DOHH2 (cell line): ENCODE measurements around the gene GLDC.
A peak's percentile ranks its signal among the peaks of the same experiment; 100 is the strongest.

Experiments used
- H3F3A ChIP-seq: fragments of 200-600 bp; sonication (generic), shearing (Covaris generic); 2 replicates; pipeline ENCODE4 v1.6.0; 2016; ENCODE audit warnings: antibody characterized with exemption, mild to moderate bottlenecking; ENCODE audit not compliant: control insufficient read depth, insufficient read depth
- H3K27ac ChIP-seq: fragments of 200-600 bp; sonication (generic); 2 replicates; pipeline ENCODE4 v1.5.1; 2014; ENCODE audit warnings: low read depth, mild to moderate bottlenecking, low read length, moderate library complexity
- H3K27me3 ChIP-seq: fragments of 200-600 bp; sonication (generic); 2 replicates; pipeline ENCODE4 v1.6.1; 2014; ENCODE audit warnings: mild to moderate bottlenecking, low read length, mixed read lengths; ENCODE audit not compliant: control insufficient read depth
- H3K36me3 ChIP-seq: fragments of 200-600 bp; sonication (generic); 2 replicates; pipeline ENCODE4 v1.6.1; 2014; ENCODE audit warnings: mild to moderate bottlenecking, low read length, moderate library complexity, mixed read lengths; ENCODE audit not compliant: control insufficient read depth
- H3K4me1 ChIP-seq: fragments of 200-600 bp; sonication (generic); 2 replicates; pipeline ENCODE4 v1.6.1; 2014; ENCODE audit warnings: mild to moderate bottlenecking, low read length, mixed read lengths; ENCODE audit not compliant: control insufficient read depth
- H3K4me2 ChIP-seq: fragments of 200-600 bp; sonication (generic); 2 replicates; pipeline ENCODE4 v1.6.0; 2014; ENCODE audit warnings: mild to moderate bottlenecking, low read length, moderate library complexity
- H3K4me3 ChIP-seq: fragments of 200-600 bp; sonication (generic); 2 replicates; pipeline ENCODE4 v1.5.1; 2014; ENCODE audit warnings: mild to moderate bottlenecking, low read length, mixed read lengths
- H3K79me2 ChIP-seq: fragments of 200-600 bp; sonication (generic); 2 replicates; pipeline ENCODE4 v1.6.1; 2014; ENCODE audit warnings: mild to moderate bottlenecking, low read length, mixed read lengths; ENCODE audit not compliant: control insufficient read depth
- H3K9me2 ChIP-seq: fragments of 200-600 bp; sonication (generic); replicated peaks from 2 replicates; pipeline ENCODE4 v1.6.1; 2014; ENCODE audit warnings: mild to moderate bottlenecking, low read length, mixed read lengths; ENCODE audit not compliant: control insufficient read depth
- H3K9me3 ChIP-seq: fragments of 200-600 bp; sonication (generic); 2 replicates; pipeline ENCODE4 v1.6.1; 2014; ENCODE audit warnings: antibody characterized with exemption, low read length, mixed read lengths; ENCODE audit not compliant: control insufficient read depth, insufficient read depth
- H4K20me1 ChIP-seq: fragments of 200-600 bp; sonication (generic); 2 replicates; pipeline ENCODE4 v1.6.0; 2014; ENCODE audit warnings: low read depth, mild to moderate bottlenecking, antibody characterized with exemption, low read length, moderate library complexity; ENCODE audit not compliant: control insufficient read depth, insufficient read depth
- EZH2phosphoT487 ChIP-seq: fragments of 200-600 bp; sonication (generic); IDR thresholded peaks from 2 replicates; pipeline ENCODE4 v1.6.1; 2017; ENCODE audit warnings: borderline replicate concordance, mild to moderate bottlenecking, antibody characterized with exemption, low read length, moderate library complexity, mixed read lengths
- TF ChIP-seq, protein P1 (sequence below): fragments of 200-600 bp; sonication (generic); IDR thresholded peaks from one replicate; pipeline ENCODE4 v1.5.1; 2014; ENCODE audit warnings: antibody characterized with exemption, mild to moderate bottlenecking, low read depth, low read length; ENCODE audit not compliant: poor library complexity, severe bottlenecking

Gene GLDC

DNA sequence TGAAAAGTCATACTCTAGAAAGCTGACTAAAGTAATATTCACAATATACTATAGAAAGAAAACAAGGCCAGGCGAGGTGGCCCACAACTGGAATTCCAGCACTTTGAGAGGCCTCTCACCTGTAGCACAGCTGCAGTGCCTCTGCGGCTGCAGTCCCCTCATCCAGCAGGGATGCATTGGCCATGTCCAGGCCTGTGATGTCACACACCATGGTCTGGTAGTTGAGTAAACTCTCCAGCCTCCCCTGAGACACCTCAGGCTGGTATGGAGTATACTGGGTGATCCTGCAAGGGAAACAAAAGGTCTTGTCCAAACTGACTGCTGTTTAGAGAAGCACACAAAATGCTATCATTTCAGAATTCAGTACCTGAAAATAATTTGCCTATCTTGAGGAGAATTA lies 35.5 kb downstream of the GLDC start:
- H3K79me2 ChIP-seq, result no peaks in the 10 kb centered on the region
- no peak overlapping the region for H3K27ac ChIP-seq
- no peaks in the 10 kb centered on the region for H3F3A ChIP-seq
- TF ChIP-seq, protein P1, sequence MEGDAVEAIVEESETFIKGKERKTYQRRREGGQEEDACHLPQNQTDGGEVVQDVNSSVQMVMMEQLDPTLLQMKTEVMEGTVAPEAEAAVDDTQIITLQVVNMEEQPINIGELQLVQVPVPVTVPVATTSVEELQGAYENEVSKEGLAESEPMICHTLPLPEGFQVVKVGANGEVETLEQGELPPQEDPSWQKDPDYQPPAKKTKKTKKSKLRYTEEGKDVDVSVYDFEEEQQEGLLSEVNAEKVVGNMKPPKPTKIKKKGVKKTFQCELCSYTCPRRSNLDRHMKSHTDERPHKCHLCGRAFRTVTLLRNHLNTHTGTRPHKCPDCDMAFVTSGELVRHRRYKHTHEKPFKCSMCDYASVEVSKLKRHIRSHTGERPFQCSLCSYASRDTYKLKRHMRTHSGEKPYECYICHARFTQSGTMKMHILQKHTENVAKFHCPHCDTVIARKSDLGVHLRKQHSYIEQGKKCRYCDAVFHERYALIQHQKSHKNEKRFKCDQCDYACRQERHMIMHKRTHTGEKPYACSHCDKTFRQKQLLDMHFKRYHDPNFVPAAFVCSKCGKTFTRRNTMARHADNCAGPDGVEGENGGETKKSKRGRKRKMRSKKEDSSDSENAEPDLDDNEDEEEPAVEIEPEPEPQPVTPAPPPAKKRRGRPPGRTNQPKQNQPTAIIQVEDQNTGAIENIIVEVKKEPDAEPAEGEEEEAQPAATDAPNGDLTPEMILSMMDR, result no peak
- no peaks in the 10 kb centered on the region for H4K20me1 ChIP-seq
- H3K9me3 ChIP-seq, result no peaks in the 10 kb centered on the region
- H3K27me3 ChIP-seq, result no peaks in the 10 kb centered on the region; the same call in 1 of the 2 replicates
- no peak overlapping the region for H3K4me2 ChIP-seq
- no peaks in the 10 kb centered on the region for H3K36me3 ChIP-seq
- H3K4me3 ChIP-seq, result no peak overlapping the region
- no peaks in the 10 kb centered on the region for H3K9me2 ChIP-seq
- H3K4me1 ChIP-seq, result peaks cover 6% of the 10 kb centered on the region

DNA sequence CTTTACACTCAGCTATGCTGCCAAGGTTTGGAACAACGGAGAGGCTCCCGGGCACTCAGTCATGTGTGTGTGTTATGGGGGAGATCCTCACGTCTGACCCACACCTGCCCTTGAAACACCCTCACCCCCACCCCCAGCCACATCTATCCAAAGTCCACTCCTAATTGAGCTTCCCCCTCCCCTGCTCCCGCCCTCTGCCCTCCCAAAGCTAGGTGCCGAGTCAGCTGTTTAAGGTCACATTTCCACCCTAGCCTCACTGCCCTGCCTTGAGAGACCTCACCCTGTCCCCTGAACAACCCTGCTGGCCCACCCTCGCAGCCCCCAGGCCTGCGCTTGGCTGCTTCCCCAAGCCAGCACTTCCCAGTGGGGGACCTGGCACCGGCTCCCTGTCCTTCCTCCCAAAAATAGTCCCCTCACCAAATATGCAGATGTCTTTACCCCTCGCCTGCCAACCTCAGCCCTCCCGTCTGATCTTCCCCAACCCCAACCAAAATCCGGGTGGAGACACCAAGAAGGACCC lies 36.0 kb downstream of the GLDC start:
- Histone ChIP-seq H3K4me3 (no peak overlapping the region), H3K9me2 (no peaks in the 10 kb centered on the region), H3K36me3 (no peaks in the 10 kb centered on the region), H3K4me2 (no peak overlapping the region), H4K20me1 (no peaks in the 10 kb centered on the region), H3K9me3 (no peaks in the 10 kb centered on the region), H3K27ac (no peak overlapping the region), H3K79me2 (no peaks in the 10 kb centered on the region), H3K4me1 (peaks cover 12% of the 10 kb centered on the region), H3F3A (no peaks in the 10 kb centered on the region), H3K27me3 (no peaks in the 10 kb centered on the region; the same call in 1 of the 2 replicates)
- TF ChIP-seq EZH2phosphoT487, result no peak
- TF ChIP-seq, protein P1, result no peak

DNA sequence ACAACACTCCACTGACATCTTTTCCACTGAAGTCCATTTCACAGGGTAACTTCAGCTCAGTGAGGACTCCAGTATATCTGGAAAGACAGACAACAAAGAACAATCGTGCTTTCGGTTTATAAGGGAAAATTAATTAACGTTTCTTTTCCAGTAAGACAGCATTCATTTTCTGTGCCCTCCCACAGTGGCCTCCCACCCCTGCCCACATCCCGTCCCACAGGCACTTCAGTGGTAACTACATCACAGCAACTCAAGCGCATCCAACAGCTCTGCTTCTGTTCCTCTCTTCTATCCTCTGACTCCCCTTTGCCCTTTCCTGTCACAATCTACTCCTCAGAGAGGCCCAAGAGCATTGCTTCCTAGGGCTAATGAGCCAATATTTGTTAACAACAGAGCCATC lies 40.3 kb downstream of the GLDC start:
- peak overlapping the region; percentile 44 for H3K4me3 ChIP-seq
- H3K36me3 ChIP-seq, result no peaks in the 10 kb centered on the region
- no peaks in the 10 kb centered on the region for H3K27me3 ChIP-seq
- no peaks in the 10 kb centered on the region for H3K79me2 ChIP-seq
- peak overlapping the region; percentile 46 for H3K4me2 ChIP-seq
- H3K4me1 ChIP-seq, result peaks cover 14% of the 10 kb centered on the region
- no peak overlapping the region for H3K27ac ChIP-seq
- no peaks in the 10 kb centered on the region for H3F3A ChIP-seq
- no peaks in the 10 kb centered on the region for H3K9me2 ChIP-seq
- TF ChIP-seq EZH2phosphoT487, result no peak
- TF ChIP-seq, protein P1, result no peak
- no peaks in the 10 kb centered on the region for H3K9me3 ChIP-seq
- no peaks in the 10 kb centered on the region for H4K20me1 ChIP-seq

DNA sequence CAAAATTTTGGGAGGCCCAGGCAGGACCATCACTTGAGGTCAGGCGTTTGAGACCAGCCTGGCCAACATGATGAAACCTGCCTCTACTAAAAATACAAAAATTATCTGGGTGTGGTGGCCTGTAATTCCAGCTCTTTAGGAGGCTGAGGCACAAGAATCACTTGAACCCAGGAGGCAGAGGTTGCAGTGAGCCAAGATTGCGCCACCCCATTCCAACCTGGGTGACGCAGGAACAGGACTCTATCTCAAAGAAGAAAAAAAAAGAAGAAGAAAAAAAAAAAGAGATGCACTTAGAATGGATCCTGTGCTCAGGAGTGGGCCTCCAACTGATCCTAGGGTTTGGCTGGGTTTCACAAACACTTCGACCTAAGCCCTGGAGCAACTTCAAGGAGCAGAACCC lies 45.1 kb downstream of the GLDC start:
- H3K79me2 ChIP-seq, result no peaks in the 10 kb centered on the region
- H3K27ac ChIP-seq, result no peak overlapping the region
- H3K27me3 ChIP-seq, result no peaks in the 10 kb centered on the region
- H3F3A ChIP-seq, result no peaks in the 10 kb centered on the region
- no peak for TF ChIP-seq EZH2phosphoT487
- TF ChIP-seq, protein P1, result no peak
- no peak overlapping the region for H3K4me2 ChIP-seq
- no peaks in the 10 kb centered on the region for H3K36me3 ChIP-seq
- no peaks in the 10 kb centered on the region for H3K9me2 ChIP-seq
- H3K9me3 ChIP-seq, result no peaks in the 10 kb centered on the region
- H3K4me3 ChIP-seq, result no peak overlapping the region
- H4K20me1 ChIP-seq, result no peaks in the 10 kb centered on the region
- H3K4me1 ChIP-seq, result peaks cover 11% of the 10 kb centered on the region
